BLaER1 (cell line): ENCODE measurements around the gene MUC5AC.
"Not testable (repeated sequence)": the region's sequence is repeated elsewhere in the genome, so short reads cannot be mapped to it uniquely, and the experiment has no call there.

Experiments used
- H3K27ac ChIP-seq: shearing (Covaris generic); formaldehyde crosslinking; 2 replicates; pipeline ENCODE4 v1.8.1; 2022
- H3K27me3 ChIP-seq: shearing (Covaris generic); formaldehyde crosslinking; 2 replicates; pipeline ENCODE4 v1.8.1; 2022
- H3K36me3 ChIP-seq: shearing (Covaris generic); formaldehyde crosslinking; 2 replicates; pipeline ENCODE4 v1.8.1; 2022
- H3K4me1 ChIP-seq: shearing (Covaris generic); formaldehyde crosslinking; 2 replicates; pipeline ENCODE4 v1.8.1; 2022
- H3K4me2 ChIP-seq: shearing (Covaris generic); formaldehyde crosslinking; 2 replicates; pipeline ENCODE4 v1.8.1; 2022
- H3K4me3 ChIP-seq: shearing (Covaris generic); formaldehyde crosslinking; 2 replicates; pipeline ENCODE4 v1.8.1; 2022
- H3K9ac ChIP-seq: shearing (Covaris generic); formaldehyde crosslinking; 2 replicates; pipeline ENCODE4 v1.8.1; 2022
- H3K9me3 ChIP-seq: shearing (Covaris generic); formaldehyde crosslinking; 2 replicates; pipeline ENCODE4 v1.8.1; 2022
- H4K20me1 ChIP-seq: shearing (Covaris generic); formaldehyde crosslinking; 2 replicates; pipeline ENCODE4 v1.8.1; 2022
- Cebpa-rat ChIP-seq: shearing (Covaris generic); IDR thresholded peaks from 2 replicates; pipeline ENCODE4 v1.8.1; 2022

The MUC5AC gene

DNA sequence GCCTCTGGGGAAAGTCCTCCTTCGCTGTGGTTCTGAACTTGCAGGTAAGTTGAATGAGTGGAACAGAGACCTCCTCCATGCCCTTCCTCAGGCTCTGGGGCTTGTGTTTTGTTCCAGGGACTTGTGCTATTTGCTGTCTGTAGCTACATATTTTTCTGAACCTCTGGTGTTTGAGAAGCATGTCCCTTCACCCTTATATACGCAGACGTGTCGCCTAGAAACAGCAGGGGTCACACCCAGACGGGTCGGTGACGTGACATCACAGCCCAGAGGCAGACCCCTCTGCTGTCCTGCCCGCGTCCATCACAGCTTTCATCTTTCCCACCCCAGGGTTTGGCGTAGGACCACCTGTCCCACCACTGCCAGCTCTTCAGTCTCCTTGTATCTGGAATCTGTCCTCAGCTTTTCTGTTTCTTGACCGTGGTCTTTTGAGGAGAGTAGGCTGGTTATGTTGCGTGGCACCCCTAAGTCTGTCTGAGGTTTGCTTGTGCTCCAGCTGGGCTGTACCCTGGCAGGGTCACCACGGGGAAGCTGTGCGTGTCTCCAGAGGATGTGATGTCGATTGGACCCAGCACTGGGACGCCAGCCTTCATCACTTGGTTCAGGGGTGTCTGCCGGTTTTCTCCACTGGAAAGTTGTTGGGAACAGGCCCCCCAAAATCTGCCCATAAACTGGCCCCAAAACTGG is 51.8 kb downstream of the MUC5AC start:
- peaks cover 34% of the 10 kb centered on the region for H3K9me3 ChIP-seq

DNA sequence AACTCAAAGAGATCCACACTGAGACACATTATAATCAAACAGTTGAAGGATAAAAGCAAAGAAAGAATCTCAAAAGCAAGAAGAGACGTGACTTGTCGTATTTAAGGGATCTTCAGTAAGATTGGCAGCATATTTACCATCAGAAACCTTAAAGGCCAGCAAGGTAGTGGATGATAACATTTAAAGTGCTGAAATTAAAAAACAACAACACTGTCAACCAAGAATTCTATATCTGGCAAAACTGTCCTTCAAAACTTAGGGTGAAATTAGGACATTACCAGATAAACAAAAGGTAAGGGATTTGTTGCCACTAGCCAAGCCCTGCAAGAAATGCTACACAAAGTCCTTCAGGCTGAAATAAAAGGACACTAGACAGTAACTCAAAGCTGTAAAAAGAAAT is 54.1 kb downstream of the MUC5AC start:
- peaks cover 40% of the 10 kb centered on the region for H3K9me3 ChIP-seq
- H3K27me3 ChIP-seq: no peaks in the 10 kb centered on the region; the same call in 1 of the 2 replicates
- no peak for TF ChIP-seq Cebpa-rat
- H3K36me3 ChIP-seq: no peaks in the 10 kb centered on the region
- H3K4me3 ChIP-seq: no peak overlapping the region
- no peaks in the 10 kb centered on the region for H4K20me1 ChIP-seq
- H3K4me1 ChIP-seq: peaks cover 12% of the 10 kb centered on the region
- no peak overlapping the region for H3K27ac ChIP-seq
- H3K9ac ChIP-seq: no peak overlapping the region
- no peak overlapping the region for H3K4me2 ChIP-seq

More for the DNA sequence above, 51.8 kb downstream of the MUC5AC start:
- H3K27me3 ChIP-seq: no peaks in the 10 kb centered on the region; the same call in 1 of the 2 replicates
- no peak overlapping the region for H3K27ac ChIP-seq
- H3K4me2 ChIP-seq: no peak overlapping the region
- TF ChIP-seq Cebpa-rat: no peak
- H3K4me3 ChIP-seq: no peak overlapping the region
- H4K20me1 ChIP-seq: no peaks in the 10 kb centered on the region; the same call in 1 of the 2 replicates
- H3K4me1 ChIP-seq: peaks cover 13% of the 10 kb centered on the region
- H3K36me3 ChIP-seq: no peaks in the 10 kb centered on the region
- H3K9ac ChIP-seq: no peak overlapping the region

- H3K4me2 ChIP-seq, H3K9ac ChIP-seq, H3K27me3 ChIP-seq, H3K27ac ChIP-seq, H3K4me3 ChIP-seq, H4K20me1 ChIP-seq, H3K36me3 ChIP-seq, H3K4me1 ChIP-seq: not testable (repeated sequence)
- peaks cover 36% of the 10 kb centered on the region for H3K9me3 ChIP-seq
Observed at GRCh38 chr11:1215826-1216225, 58.1 kb downstream of the MUC5AC start.

DNA sequence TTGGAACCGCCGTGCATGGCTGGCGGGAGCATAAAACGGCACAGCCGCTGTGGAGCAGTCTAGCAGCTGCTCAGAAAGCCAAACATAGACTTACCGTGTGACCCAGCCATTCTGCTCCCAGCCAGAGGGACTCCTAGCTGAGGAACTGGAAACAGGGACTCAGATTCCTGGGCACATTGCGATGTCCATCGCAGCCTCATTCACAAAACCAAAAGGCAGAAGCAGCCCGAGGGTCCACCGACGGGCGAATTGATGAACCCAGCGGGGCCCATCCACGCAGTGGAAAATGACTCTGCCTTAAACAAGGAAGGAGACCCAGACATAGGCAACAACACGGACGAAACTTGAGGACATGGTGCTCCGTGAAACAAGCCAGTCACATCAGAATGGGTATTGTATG is 59.4 kb downstream of the MUC5AC start:
- no peak overlapping the region for H3K4me2 ChIP-seq
- H3K9me3 ChIP-seq: peaks cover 24% of the 10 kb centered on the region
- TF ChIP-seq Cebpa-rat: no peak
- H3K4me3 ChIP-seq: no peak overlapping the region
- H3K9ac ChIP-seq: no peak overlapping the region
- no peak overlapping the region for H3K27ac ChIP-seq
- H4K20me1 ChIP-seq: no peaks in the 10 kb centered on the region
- H3K36me3 ChIP-seq: no peaks in the 10 kb centered on the region
- peaks cover 6% of the 10 kb centered on the region; the same call in 1 of the 2 replicates for H3K4me1 ChIP-seq
- peaks cover 13% of the 10 kb centered on the region; the same call in 1 of the 2 replicates for H3K27me3 ChIP-seq

DNA sequence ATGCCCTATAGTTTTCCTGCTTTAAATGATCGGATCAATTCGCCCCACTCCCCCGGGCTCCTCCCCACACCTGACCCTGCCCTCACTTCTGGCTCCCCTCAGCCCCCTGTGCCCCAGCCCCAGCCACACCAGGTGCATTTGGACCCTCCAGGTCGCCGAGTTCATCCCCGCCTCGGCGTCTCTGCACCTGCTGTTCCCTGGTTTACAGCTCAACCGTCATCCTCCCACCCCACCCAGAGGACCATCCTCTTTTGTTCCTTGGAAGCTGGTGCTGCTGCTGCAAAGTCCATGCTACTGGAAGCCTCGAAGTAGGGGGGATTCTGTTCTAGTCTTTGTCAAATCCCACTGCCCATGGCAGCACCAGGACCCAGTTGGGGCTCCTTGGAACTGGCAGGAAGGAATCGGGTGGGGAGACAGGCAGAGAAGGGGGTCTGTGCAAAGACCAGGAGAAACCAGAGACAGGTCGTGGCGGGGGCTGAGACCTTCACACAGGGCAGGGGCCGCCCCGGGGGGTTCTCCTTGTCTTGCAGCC is 60.6 kb downstream of the MUC5AC start:
- Histone ChIP-seq H3K4me3 (no peak overlapping the region), H3K9ac (no peak overlapping the region), H3K27ac (no peak overlapping the region), H3K27me3 (peaks cover 19% of the 10 kb centered on the region), H3K36me3 (no peaks in the 10 kb centered on the region), H3K4me1 (peaks cover 6% of the 10 kb centered on the region; the same call in 1 of the 2 replicates), H3K9me3 (peaks cover 14% of the 10 kb centered on the region; the same call in 1 of the 2 replicates), H3K4me2 (no peak overlapping the region), H4K20me1 (no peaks in the 10 kb centered on the region)
- TF ChIP-seq Cebpa-rat: no peak

- peaks cover 12% of the 10 kb centered on the region; the same call in 1 of the 2 replicates for H3K9me3 ChIP-seq
- no peak overlapping the region for H3K4me2 ChIP-seq
- no peak overlapping the region for H3K9ac ChIP-seq
- H3K36me3 ChIP-seq: no peaks in the 10 kb centered on the region
- peaks cover 6% of the 10 kb centered on the region; the same call in 1 of the 2 replicates for H3K4me1 ChIP-seq
- no peaks in the 10 kb centered on the region for H4K20me1 ChIP-seq
- H3K4me3 ChIP-seq: no peak overlapping the region
- TF ChIP-seq Cebpa-rat: no peak
- no peak overlapping the region for H3K27ac ChIP-seq
- peaks cover 20% of the 10 kb centered on the region for H3K27me3 ChIP-seq
Observed at GRCh38 chr11:1218788-1219445, 61.2 kb downstream of the MUC5AC start.

DNA sequence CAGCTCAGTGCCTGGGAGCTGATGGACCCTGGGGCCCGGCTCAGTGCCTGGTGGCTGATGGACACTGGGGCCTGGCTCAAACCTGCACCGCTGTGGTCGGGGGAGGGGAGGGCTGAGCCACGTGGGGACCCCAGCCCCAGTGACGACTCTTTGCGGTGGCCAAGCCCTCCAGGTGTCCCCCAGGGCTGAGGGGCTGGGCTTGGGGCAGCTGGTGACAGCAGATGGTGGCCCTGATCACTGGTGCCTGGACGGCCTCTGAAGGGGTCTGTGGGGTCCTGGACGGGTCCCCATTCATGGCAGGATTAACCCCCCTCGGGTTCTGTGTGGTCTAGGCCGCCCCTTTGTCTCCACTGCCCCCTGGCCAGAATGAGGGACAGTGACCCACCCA is 61.7 kb downstream of the MUC5AC start:
- Histone ChIP-seq H3K4me3 (no peak overlapping the region), H3K36me3 (no peaks in the 10 kb centered on the region), H4K20me1 (no peaks in the 10 kb centered on the region), H3K9ac (no peak overlapping the region), H3K27ac (no peak overlapping the region), H3K4me1 (peaks cover 6% of the 10 kb centered on the region; the same call in 1 of the 2 replicates), H3K27me3 (peaks cover 22% of the 10 kb centered on the region), H3K4me2 (no peak overlapping the region), H3K9me3 (peaks cover 7% of the 10 kb centered on the region; the same call in 1 of the 2 replicates)
- no peak for TF ChIP-seq Cebpa-rat

GRCh38 chr11:1219834-1220815 is 62.4 kb downstream of the MUC5AC start:
- H3K36me3 ChIP-seq: no peaks in the 10 kb centered on the region
- no peak overlapping the region for H3K4me3 ChIP-seq
- no peak for TF ChIP-seq Cebpa-rat
- peaks cover 6% of the 10 kb centered on the region; the same call in 1 of the 2 replicates for H3K4me1 ChIP-seq
- no peak overlapping the region for H3K4me2 ChIP-seq
- no peak overlapping the region for H3K27ac ChIP-seq
- no peak overlapping the region for H3K9ac ChIP-seq
- 0 out of 2 replicates have a peak, but pooled peaks cover 4% of the 10 kb centered on the region for H3K9me3 ChIP-seq
- peaks cover 29% of the 10 kb centered on the region for H3K27me3 ChIP-seq
- no peaks in the 10 kb centered on the region for H4K20me1 ChIP-seq

GRCh38 chr11:1220941-1221721 is 63.4 kb downstream of the MUC5AC start:
- no peak for TF ChIP-seq Cebpa-rat
- Histone ChIP-seq H3K36me3 (no peaks in the 10 kb centered on the region), H3K9ac (no peak overlapping the region), H3K27ac (no peak overlapping the region), H3K9me3 (no peaks in the 10 kb centered on the region), H4K20me1 (no peaks in the 10 kb centered on the region), H3K4me3 (no peak overlapping the region), H3K4me2 (no peak overlapping the region), H3K27me3 (peaks cover 37% of the 10 kb centered on the region), H3K4me1 (peaks cover 6% of the 10 kb centered on the region; the same call in 1 of the 2 replicates)
